ENCODE results near the gene TNS4. TPM values are rescaled to one million over a fixed set of nuclear protein-coding genes. Genes with fewer than 3 reads are reported as not detected.

TNS4 gene
- total and polyA plus RNA-seq, 2 donors (not counting 1 experiment from before 2014, with no cell fraction given), result under 0.01 to 0.05 TPM

- Histone ChIP-seq H3K4me3 (replicated peaks in 1 of 4; ENCODE audit: control extremely low read depth in 1 of 4, insufficient read depth in 1 of 4, low read depth in 3 of 4, low read length in 4 of 4) (no peak overlapping the region), H3K9ac (ENCODE audit: insufficient read depth, low read length) (no peak overlapping the region), H3K27me3 (ENCODE audit: control insufficient read depth, insufficient read depth, low read length) (no peaks in the 10 kb centered on the region), H3K27ac (ENCODE audit: insufficient read depth, low read length) (no peak overlapping the region), H4K20me1 (ENCODE audit: control insufficient read depth, extremely low read depth, insufficient read depth, low read length) (no peaks in the 10 kb centered on the region), H3K4me1 (ENCODE audit: control insufficient read depth, extremely low read depth, insufficient read depth, low read length) (peaks cover 19% of the 10 kb centered on the region), H3K79me2 (ENCODE audit: control insufficient read depth, insufficient read depth, low read length) (no peaks in the 10 kb centered on the region), H3K9me3 (ENCODE audit: control insufficient read depth, insufficient read depth, low read depth, low read length) (no peaks in the 10 kb centered on the region), H3K36me3 (ENCODE audit: control insufficient read depth, insufficient read depth, low read length) (no peaks in the 10 kb centered on the region), H2AFZ (ENCODE audit: low read length) (no peak overlapping the region), H3K4me2 (ENCODE audit: extremely low read depth, insufficient read depth, low read length) (no peak overlapping the region)
- no peak for TF ChIP-seq CTCF (conservative IDR thresholded peaks at IDR 0.05 in 1 of 2, IDR thresholded peaks at IDR 0.05 in 1 of 2; ENCODE audit: low read depth in 1 of 2, low read length in 2 of 2)
- TF ChIP-seq EZH2 (IDR thresholded peaks at IDR 0.05; ENCODE audit: low read length, missing control alignments), result no peak
- DNase-seq (ENCODE audit: low read depth in 2 of 2), result no peak
These were observed 29.9 kb upstream of the TNS4 start for GRCh38 chr17:40531051-40531991.

GRCh38 chr17:40530531-40530994, 29.1 kb upstream of the TNS4 start:
- H3K27ac ChIP-seq (ENCODE audit: insufficient read depth, low read length), result no peak overlapping the region
- H4K20me1 ChIP-seq (ENCODE audit: control insufficient read depth, extremely low read depth, insufficient read depth, low read length), result no peaks in the 10 kb centered on the region
- DNase-seq (ENCODE audit: low read depth in 2 of 2), result no peak
- H2AFZ ChIP-seq (ENCODE audit: low read length), result no peak overlapping the region
- TF ChIP-seq EZH2 (IDR thresholded peaks at IDR 0.05; ENCODE audit: low read length, missing control alignments) (no peak), CTCF (conservative IDR thresholded peaks at IDR 0.05 in 1 of 2, IDR thresholded peaks at IDR 0.05 in 1 of 2; ENCODE audit: low read depth in 1 of 2, low read length in 2 of 2) (no peak)
- H3K36me3 ChIP-seq (ENCODE audit: control insufficient read depth, insufficient read depth, low read length), result no peaks in the 10 kb centered on the region
- no peaks in the 10 kb centered on the region for H3K9me3 ChIP-seq (ENCODE audit: control insufficient read depth, insufficient read depth, low read depth, low read length)
- H3K4me1 ChIP-seq (ENCODE audit: control insufficient read depth, extremely low read depth, insufficient read depth, low read length), result peaks cover 17% of the 10 kb centered on the region
- H3K9ac ChIP-seq (ENCODE audit: insufficient read depth, low read length), result no peak overlapping the region
- H3K4me3 ChIP-seq (replicated peaks in 1 of 4; ENCODE audit: control extremely low read depth in 1 of 4, insufficient read depth in 1 of 4, low read depth in 3 of 4, low read length in 4 of 4), result no peak overlapping the region
- no peaks in the 10 kb centered on the region for H3K27me3 ChIP-seq (ENCODE audit: control insufficient read depth, insufficient read depth, low read length)
- H3K79me2 ChIP-seq (ENCODE audit: control insufficient read depth, insufficient read depth, low read length), result no peaks in the 10 kb centered on the region
- H3K4me2 ChIP-seq (ENCODE audit: extremely low read depth, insufficient read depth, low read length), result no peak overlapping the region

GRCh38 chr17:40529991-40530390, 28.6 kb upstream of the TNS4 start:
- DNase-seq (ENCODE audit: low read depth in 2 of 2), result no peak
- H3K9ac ChIP-seq (ENCODE audit: insufficient read depth, low read length), result no peak overlapping the region
- no peak overlapping the region for H2AFZ ChIP-seq (ENCODE audit: low read length)
- H4K20me1 ChIP-seq (ENCODE audit: control insufficient read depth, extremely low read depth, insufficient read depth, low read length), result no peaks in the 10 kb centered on the region
- no peaks in the 10 kb centered on the region for H3K36me3 ChIP-seq (ENCODE audit: control insufficient read depth, insufficient read depth, low read length)
- no peak overlapping the region for H3K4me3 ChIP-seq (replicated peaks in 1 of 4; ENCODE audit: control extremely low read depth in 1 of 4, insufficient read depth in 1 of 4, low read depth in 3 of 4, low read length in 4 of 4)
- no peak overlapping the region for H3K27ac ChIP-seq (ENCODE audit: insufficient read depth, low read length)
- no peaks in the 10 kb centered on the region for H3K9me3 ChIP-seq (ENCODE audit: control insufficient read depth, insufficient read depth, low read depth, low read length)
- no peak overlapping the region for H3K4me2 ChIP-seq (ENCODE audit: extremely low read depth, insufficient read depth, low read length)
- TF ChIP-seq EZH2 (IDR thresholded peaks at IDR 0.05; ENCODE audit: low read length, missing control alignments), result no peak
- no peak for TF ChIP-seq CTCF (conservative IDR thresholded peaks at IDR 0.05 in 1 of 2, IDR thresholded peaks at IDR 0.05 in 1 of 2; ENCODE audit: low read depth in 1 of 2, low read length in 2 of 2)
- peaks cover 17% of the 10 kb centered on the region for H3K4me1 ChIP-seq (ENCODE audit: control insufficient read depth, extremely low read depth, insufficient read depth, low read length)
- no peaks in the 10 kb centered on the region for H3K79me2 ChIP-seq (ENCODE audit: control insufficient read depth, insufficient read depth, low read length)
- H3K27me3 ChIP-seq (ENCODE audit: control insufficient read depth, insufficient read depth, low read length), result no peaks in the 10 kb centered on the region

Data from fibroblast of lung (primary cell).